Measurements from ENCODE around the gene CD6.

GRCh38 chr11:61012737-61013215 lies 41.3 kb downstream of the CD6 start:
- TF ChIP-seq CTCF (IDR thresholded peaks at IDR 0.05) (no peak), POLR2A (IDR thresholded peaks at IDR 0.05) (no peak)
